ENCODE measurements around the gene AGBL1. TPM values are rescaled to one million over a fixed set of nuclear protein-coding genes. Genes with fewer than 3 reads are reported as not detected.

The AGBL1 gene
- total RNA-seq, 4 donors from 2014 or later, result 0.40 TPM; not detected in 3

DNA sequence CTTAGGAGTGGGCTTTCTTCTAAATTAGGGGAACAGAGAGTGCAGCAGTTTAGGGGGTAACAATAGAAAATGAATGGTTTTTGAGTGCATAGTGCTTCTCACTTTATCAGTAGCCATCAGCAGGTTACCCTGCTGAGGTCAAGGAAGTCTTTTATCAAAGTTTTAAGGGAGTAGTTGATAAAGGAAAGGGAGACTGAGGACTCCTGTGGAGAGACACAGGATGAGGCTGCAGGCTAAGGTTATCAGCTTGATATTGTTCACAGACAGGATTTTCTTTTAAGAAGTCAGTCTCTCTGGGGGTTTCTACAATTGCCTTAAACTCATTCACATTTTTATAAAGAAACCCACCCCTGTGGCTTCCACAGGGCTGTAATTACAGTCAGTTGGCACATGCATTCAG, 205.0 kb downstream of the AGBL1 start:
- no peaks in the 10 kb centered on the region for H3K27me3 ChIP-seq
- H3K36me3 ChIP-seq, result no peaks in the 10 kb centered on the region
- no peak for DNase-seq
- H3K27ac ChIP-seq, result no peak overlapping the region
- no peaks in the 10 kb centered on the region for H3K4me1 ChIP-seq
- no peaks in the 10 kb centered on the region for H3K9me3 ChIP-seq
- H3K4me3 ChIP-seq, result no peak overlapping the region
- no peak for TF ChIP-seq POLR2A (IDR thresholded peaks at IDR 0.05)
- TF ChIP-seq, protein P1, sequence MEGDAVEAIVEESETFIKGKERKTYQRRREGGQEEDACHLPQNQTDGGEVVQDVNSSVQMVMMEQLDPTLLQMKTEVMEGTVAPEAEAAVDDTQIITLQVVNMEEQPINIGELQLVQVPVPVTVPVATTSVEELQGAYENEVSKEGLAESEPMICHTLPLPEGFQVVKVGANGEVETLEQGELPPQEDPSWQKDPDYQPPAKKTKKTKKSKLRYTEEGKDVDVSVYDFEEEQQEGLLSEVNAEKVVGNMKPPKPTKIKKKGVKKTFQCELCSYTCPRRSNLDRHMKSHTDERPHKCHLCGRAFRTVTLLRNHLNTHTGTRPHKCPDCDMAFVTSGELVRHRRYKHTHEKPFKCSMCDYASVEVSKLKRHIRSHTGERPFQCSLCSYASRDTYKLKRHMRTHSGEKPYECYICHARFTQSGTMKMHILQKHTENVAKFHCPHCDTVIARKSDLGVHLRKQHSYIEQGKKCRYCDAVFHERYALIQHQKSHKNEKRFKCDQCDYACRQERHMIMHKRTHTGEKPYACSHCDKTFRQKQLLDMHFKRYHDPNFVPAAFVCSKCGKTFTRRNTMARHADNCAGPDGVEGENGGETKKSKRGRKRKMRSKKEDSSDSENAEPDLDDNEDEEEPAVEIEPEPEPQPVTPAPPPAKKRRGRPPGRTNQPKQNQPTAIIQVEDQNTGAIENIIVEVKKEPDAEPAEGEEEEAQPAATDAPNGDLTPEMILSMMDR (IDR thresholded peaks at IDR 0.05), result no peak

DNA sequence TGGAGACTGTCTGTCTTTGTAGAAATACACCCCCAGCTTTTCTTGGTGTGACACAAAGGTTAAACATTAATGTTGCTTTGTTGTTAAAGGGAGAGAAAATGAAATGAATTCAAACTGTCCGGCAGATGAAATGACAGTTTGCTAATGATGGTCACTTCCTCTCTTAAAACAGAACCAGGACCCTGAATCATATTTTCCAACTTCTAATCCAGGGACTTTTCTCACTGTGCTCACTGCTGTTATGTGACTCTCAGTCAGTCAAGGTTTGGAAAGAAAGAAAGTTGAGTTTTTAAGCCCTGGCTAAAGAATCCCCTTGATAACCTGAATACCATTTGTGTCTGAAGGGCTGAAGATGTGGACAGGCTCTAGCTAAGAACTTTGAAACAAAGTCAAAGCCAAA, 215.8 kb downstream of the AGBL1 start:
- H3K4me3 ChIP-seq, result no peak overlapping the region
- no peaks in the 10 kb centered on the region for H3K4me1 ChIP-seq
- H3K27ac ChIP-seq, result no peak overlapping the region
- TF ChIP-seq POLR2A (IDR thresholded peaks at IDR 0.05), result no peak
- TF ChIP-seq, protein P1 (IDR thresholded peaks at IDR 0.05), result no peak
- DNase-seq, result no peak
- H3K27me3 ChIP-seq, result no peaks in the 10 kb centered on the region
- H3K36me3 ChIP-seq, result no peaks in the 10 kb centered on the region
- H3K9me3 ChIP-seq, result no peaks in the 10 kb centered on the region

DNA sequence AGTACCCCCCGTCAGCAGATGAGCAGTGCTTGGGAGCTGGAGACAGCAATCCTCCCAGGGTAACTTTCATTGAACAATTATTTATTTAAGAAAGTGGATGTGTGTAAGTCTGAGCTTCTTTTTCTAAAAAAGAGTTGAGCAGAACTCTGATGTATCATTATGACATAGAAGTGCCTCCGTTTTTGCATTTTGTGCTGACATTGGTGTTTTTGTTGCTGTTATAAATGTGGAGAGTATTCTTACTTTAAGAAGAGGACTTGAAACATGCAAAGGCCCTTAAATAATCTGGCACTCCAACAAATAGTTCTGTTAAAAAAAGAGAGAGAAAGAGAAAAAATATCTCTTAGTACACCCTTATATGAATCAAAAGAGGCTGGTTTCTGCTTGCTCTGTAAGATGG, 217.1 kb downstream of the AGBL1 start:
- H3K27me3 ChIP-seq, result no peaks in the 10 kb centered on the region
- H3K36me3 ChIP-seq, result no peaks in the 10 kb centered on the region
- no peaks in the 10 kb centered on the region for H3K9me3 ChIP-seq
- H3K4me1 ChIP-seq, result no peaks in the 10 kb centered on the region
- H3K27ac ChIP-seq, result no peak overlapping the region
- no peak overlapping the region for H3K4me3 ChIP-seq
- no peak for DNase-seq
- TF ChIP-seq, protein P1 (IDR thresholded peaks at IDR 0.05), result no peak
- TF ChIP-seq POLR2A (IDR thresholded peaks at IDR 0.05), result no peak

DNA sequence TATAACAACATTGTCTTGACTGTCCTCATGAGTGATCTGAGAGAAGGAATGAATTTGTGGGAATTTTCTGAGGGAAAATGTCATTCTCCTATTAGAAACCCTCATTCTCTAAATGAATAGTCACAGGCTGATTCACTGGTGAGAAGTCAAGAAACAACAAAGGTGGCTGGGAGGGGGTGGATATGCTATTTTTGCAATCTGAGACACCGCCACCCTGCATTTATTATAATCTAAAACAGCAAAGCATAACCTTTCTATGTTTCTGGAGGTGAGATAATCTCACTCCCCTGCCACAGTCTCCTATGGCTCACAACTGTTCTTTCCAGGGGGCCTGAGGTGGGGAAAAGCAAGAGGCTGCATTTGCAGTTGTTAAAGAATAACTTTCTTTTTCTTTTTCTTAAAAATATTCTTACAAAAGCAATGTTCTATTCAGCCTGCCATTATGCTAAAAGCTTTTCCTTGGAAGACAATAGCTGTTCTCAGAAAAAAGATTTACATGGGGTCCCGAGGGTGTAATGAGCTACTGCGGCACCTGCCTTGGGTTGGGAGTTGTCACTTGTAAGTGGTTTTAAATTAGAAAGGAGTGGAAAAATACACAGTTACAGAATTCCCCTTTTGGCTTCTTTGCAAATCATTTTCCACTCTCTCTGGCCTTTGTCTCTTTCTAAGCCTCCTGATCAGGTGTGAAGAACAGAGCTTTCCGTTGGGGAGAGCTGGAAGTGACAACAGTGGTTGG, 220.9 kb downstream of the AGBL1 start:
- Histone ChIP-seq H3K9me3 (no peaks in the 10 kb centered on the region), H3K4me1 (no peaks in the 10 kb centered on the region), H3K4me3 (no peak overlapping the region), H3K36me3 (no peaks in the 10 kb centered on the region), H3K27ac (no peak overlapping the region), H3K27me3 (no peaks in the 10 kb centered on the region)
- TF ChIP-seq, protein P1 (IDR thresholded peaks at IDR 0.05), result no peak
- no peak for TF ChIP-seq POLR2A (IDR thresholded peaks at IDR 0.05)
- no peak for DNase-seq

DNA sequence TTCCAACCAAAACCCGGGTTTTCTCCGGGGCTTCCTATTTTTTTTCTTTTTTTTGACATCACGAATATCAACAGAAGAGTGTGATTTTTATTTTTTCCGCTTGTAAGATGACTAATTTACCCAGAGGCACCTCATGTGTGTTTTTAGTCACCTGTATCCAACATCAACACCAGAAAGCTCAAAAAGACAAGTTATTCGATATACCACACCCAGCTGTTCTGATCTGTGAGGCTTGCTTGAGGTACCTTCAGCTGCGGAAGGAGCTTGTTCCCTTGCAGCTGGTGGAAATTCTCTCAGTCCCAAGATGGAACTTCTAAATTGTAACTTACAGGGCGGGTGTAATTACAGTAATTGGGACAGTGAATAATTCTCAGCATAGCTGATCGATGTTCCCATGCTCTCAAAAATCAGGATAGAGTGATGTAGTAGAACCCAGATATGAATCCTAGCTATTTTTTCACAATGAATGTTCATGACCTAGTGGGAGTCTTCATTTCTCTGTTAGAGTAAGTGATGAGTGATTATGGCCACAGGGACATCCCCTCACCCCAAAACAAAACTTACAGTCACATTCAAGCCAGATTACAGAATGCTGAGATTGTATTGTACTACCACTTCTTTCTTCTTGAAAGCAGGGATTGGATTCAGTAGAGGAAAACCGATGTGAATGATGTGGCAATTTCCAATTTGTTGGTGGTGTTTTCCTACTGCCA, 232.1 kb downstream of the AGBL1 start:
- Histone ChIP-seq H3K36me3 (no peaks in the 10 kb centered on the region), H3K27me3 (no peaks in the 10 kb centered on the region), H3K27ac (no peak overlapping the region), H3K4me1 (no peaks in the 10 kb centered on the region), H3K9me3 (no peaks in the 10 kb centered on the region), H3K4me3 (no peak overlapping the region)
- no peak for DNase-seq
- TF ChIP-seq, protein P1 (IDR thresholded peaks at IDR 0.05), result no peak
- TF ChIP-seq POLR2A (IDR thresholded peaks at IDR 0.05), result no peak

Data from Peyer's patch (tissue), 4 donors.